ENCODE data around the gene SPTY2D1.

- TF ChIP-seq RAD21 (IDR thresholded peaks at IDR 0.05; ENCODE audit: low read depth): no peak
- TF ChIP-seq EGR1 (IDR thresholded peaks at IDR 0.05): no peak
- TF ChIP-seq TEAD4 (IDR thresholded peaks at IDR 0.05): no peak
- TF ChIP-seq YY1 (IDR thresholded peaks at IDR 0.05; ENCODE audit: low read depth): no peak
- TF ChIP-seq, protein P1, sequence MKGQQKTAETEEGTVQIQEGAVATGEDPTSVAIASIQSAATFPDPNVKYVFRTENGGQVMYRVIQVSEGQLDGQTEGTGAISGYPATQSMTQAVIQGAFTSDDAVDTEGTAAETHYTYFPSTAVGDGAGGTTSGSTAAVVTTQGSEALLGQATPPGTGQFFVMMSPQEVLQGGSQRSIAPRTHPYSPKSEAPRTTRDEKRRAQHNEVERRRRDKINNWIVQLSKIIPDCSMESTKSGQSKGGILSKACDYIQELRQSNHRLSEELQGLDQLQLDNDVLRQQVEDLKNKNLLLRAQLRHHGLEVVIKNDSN (IDR thresholded peaks at IDR 0.05): no peak
- TF ChIP-seq, protein P2, sequence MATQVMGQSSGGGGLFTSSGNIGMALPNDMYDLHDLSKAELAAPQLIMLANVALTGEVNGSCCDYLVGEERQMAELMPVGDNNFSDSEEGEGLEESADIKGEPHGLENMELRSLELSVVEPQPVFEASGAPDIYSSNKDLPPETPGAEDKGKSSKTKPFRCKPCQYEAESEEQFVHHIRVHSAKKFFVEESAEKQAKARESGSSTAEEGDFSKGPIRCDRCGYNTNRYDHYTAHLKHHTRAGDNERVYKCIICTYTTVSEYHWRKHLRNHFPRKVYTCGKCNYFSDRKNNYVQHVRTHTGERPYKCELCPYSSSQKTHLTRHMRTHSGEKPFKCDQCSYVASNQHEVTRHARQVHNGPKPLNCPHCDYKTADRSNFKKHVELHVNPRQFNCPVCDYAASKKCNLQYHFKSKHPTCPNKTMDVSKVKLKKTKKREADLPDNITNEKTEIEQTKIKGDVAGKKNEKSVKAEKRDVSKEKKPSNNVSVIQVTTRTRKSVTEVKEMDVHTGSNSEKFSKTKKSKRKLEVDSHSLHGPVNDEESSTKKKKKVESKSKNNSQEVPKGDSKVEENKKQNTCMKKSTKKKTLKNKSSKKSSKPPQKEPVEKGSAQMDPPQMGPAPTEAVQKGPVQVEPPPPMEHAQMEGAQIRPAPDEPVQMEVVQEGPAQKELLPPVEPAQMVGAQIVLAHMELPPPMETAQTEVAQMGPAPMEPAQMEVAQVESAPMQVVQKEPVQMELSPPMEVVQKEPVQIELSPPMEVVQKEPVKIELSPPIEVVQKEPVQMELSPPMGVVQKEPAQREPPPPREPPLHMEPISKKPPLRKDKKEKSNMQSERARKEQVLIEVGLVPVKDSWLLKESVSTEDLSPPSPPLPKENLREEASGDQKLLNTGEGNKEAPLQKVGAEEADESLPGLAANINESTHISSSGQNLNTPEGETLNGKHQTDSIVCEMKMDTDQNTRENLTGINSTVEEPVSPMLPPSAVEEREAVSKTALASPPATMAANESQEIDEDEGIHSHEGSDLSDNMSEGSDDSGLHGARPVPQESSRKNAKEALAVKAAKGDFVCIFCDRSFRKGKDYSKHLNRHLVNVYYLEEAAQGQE (IDR thresholded peaks at IDR 0.05; ENCODE audit: low read depth): no peak
- TF ChIP-seq CREB1 (IDR thresholded peaks at IDR 0.05; ENCODE audit: low read depth): no peak
- TF ChIP-seq FOXM1 (IDR thresholded peaks at IDR 0.05; ENCODE audit: borderline replicate concordance, low read depth): no peak
- TF ChIP-seq EP300 (IDR thresholded peaks at IDR 0.05; ENCODE audit: borderline replicate concordance): no peak
- TF ChIP-seq, protein P3, sequence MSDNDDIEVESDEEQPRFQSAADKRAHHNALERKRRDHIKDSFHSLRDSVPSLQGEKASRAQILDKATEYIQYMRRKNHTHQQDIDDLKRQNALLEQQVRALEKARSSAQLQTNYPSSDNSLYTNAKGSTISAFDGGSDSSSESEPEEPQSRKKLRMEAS (IDR thresholded peaks at IDR 0.05): no peak
- no peak for TF ChIP-seq NFIC (IDR thresholded peaks at IDR 0.05)
- TF ChIP-seq CEBPB (IDR thresholded peaks at IDR 0.05): no peak
- TF ChIP-seq TAF1 (IDR thresholded peaks at IDR 0.05; ENCODE audit: low read depth): no peak
Observed at GRCh38 chr11:18608376-18608775, 25.8 kb downstream of the SPTY2D1 start.
